HAP-1 (cell line): ENCODE measurements around the gene SORCS2.

Experiments
- DNase-seq, 2 experiments: peaks; one replicate each; pipeline ENCODE4 v3.0.0-alpha.2; 2016 to 2020; ENCODE audit warnings: low spot score in 2 of 2
- H3K27me3 ChIP-seq: fragments of 250-450 bp; sonication (Bioruptor Pico); 2 replicates; pipeline ENCODE4 v1.5.1; 2020; ENCODE audit warnings: low read depth, mild to moderate bottlenecking, moderate library complexity
- H3K36me3 ChIP-seq: fragments of 250-450 bp; sonication (Bioruptor Pico); replicated peaks from 2 replicates; pipeline ENCODE4 v1.5.1; 2020; ENCODE audit warnings: mild to moderate bottlenecking
- H3K4me1 ChIP-seq: fragments of 250-450 bp; sonication (Bioruptor Pico); 2 replicates; pipeline ENCODE4 v1.5.1; 2020; ENCODE audit warnings: mild to moderate bottlenecking
- H3K4me3 ChIP-seq: fragments of 250-450 bp; sonication (Bioruptor Pico); 2 replicates; pipeline ENCODE4 v1.5.1; 2020; ENCODE audit warnings: mild to moderate bottlenecking, moderate library complexity
- H3K9me3 ChIP-seq: fragments of 250-450 bp; sonication (Bioruptor Pico); 2 replicates; pipeline ENCODE4 v1.5.1; 2020; ENCODE audit warnings: mild to moderate bottlenecking, moderate library complexity
- in situ Hi-C: fragments of 300-500 bp; cut with MboI; formaldehyde crosslinking; loops from 3 replicates; pipeline ENCODE4 v1.14.3; 2020; ENCODE audit warnings: low sequenced_read_pairs, inconsistent platforms, mixed read lengths

Gene SORCS2

DNA sequence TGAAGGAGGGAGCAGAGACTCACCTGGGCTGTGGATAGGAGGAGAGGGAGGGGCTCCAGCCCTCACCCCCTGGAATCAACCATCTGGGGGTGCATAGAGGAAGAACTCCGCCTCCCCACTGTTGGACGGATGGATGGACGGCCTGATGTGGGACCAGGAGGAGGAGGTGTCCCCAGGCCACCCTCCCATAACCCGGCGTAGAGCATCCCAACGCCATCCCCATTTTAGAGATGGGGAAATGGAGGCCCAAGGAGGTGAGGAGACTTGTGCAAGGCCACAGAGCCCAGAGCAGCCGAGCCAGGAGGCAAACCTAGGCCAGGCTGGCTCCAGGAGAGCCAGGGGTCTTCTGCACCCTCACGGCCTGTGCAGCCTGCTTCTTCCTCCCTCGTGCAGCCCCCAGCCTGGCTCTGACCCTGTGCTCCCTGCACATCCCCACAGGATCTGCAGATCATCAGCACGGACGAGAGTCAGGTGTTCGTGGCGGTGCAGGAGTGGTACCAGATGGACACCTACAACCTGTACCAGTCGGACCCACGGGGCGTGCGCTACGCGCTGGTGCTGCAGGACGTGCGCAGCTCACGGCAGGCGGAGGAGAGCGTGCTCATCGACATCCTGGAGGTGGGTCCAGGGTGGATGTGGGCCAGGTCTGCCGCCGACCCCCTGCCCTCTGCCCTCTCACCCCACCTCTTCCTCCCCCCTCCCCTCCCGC is 483.4 kb downstream of the SORCS2 start:
- H3K4me1 ChIP-seq: no peaks in the 10 kb centered on the region
- H3K9me3 ChIP-seq: no peaks in the 10 kb centered on the region
- DNase-seq: no peak
- no peaks in the 10 kb centered on the region for H3K36me3 ChIP-seq
- in situ Hi-C loops: no loop called here
- H3K27me3 ChIP-seq: peaks cover 17% of the 10 kb centered on the region
- no peak overlapping the region for H3K4me3 ChIP-seq

DNA sequence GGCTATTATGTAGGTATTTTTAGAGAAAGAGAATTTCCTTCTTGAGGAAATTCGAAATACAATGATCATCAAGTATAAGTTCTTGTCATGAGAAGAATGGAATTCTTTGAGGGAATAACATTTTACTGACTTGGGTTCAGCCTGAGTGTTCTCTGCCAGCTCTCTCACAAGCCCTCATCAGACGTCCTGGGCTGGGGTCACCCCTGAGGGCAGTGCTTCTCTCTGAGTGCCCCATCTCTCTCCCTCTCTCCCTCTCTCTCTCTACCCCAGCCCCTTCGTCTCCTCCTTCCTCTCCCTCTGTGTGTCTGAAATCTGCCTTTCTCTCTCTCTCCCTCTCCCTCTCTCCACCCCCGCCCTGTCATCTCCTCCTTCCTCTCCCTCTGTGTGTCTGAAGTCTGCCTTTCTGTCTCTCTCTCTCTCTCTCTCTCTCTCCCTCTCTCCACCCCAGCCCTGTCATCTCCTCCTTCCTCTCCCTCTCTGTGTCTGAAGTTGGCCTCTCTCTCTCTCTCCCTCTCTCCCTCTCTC is 484.1 kb downstream of the SORCS2 start:
- no peaks in the 10 kb centered on the region for H3K9me3 ChIP-seq
- no peak overlapping the region for H3K4me3 ChIP-seq
- peaks cover 16% of the 10 kb centered on the region for H3K27me3 ChIP-seq
- DNase-seq: no peak
- H3K36me3 ChIP-seq: no peaks in the 10 kb centered on the region
- in situ Hi-C loops: no loop called here
- no peaks in the 10 kb centered on the region for H3K4me1 ChIP-seq

DNA sequence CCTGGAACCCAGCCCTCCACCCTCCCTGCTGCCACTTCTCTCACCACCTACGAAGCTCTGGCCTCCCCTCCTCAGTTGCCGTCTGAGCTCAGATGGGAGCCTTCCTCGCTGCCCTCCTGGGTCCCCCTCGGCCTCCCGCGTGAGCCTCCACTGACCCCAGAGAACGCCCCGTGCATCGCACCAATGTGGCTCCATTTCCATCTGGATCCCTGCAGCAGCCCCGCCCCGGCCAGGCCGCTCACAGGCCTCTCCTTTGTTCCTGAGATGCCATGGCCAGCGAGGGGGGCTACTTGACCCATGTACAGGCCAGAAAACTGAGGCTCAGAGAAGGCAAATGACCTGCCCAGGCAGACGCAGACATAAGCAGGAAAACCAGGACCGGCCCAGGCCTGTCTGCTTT is 484.7 kb downstream of the SORCS2 start:
- in situ Hi-C loops: no loop called here

DNA sequence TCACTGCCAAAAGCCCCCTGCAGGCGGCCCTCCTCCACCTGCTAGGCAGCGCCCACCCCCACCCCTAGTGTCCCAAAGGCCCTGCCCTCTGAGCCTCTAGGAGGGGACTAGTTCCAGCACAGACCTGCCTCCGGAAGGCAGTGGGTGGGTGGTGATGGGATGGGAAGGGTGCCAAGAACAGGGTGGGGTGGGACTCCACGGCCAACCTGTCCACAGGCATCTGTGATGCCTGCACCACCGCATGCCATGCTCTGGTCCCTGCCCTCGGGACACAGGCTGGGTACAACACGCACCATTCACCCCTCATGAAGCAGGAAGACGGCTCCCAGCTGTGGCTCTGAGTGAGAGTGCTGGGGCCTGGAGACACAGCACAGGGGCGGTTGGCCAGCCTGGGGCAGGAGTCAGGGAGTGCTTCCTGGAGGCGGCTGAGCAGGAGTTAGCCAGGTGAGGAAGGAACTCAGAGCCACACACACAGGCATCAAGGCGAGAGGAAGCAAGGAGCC is 485.5 kb downstream of the SORCS2 start:
- H3K27me3 ChIP-seq: peaks cover 12% of the 10 kb centered on the region
- H3K36me3 ChIP-seq: no peaks in the 10 kb centered on the region
- DNase-seq: no peak
- no peak overlapping the region for H3K4me3 ChIP-seq
- in situ Hi-C loops: no loop called here
- H3K9me3 ChIP-seq: no peaks in the 10 kb centered on the region
- H3K4me1 ChIP-seq: no peaks in the 10 kb centered on the region

More for the DNA sequence above, 484.7 kb downstream of the SORCS2 start:
- H3K4me3 ChIP-seq: no peak overlapping the region
- no peaks in the 10 kb centered on the region for H3K4me1 ChIP-seq
- DNase-seq: no peak
- H3K27me3 ChIP-seq: peaks cover 14% of the 10 kb centered on the region
- no peaks in the 10 kb centered on the region for H3K9me3 ChIP-seq
- H3K36me3 ChIP-seq: no peaks in the 10 kb centered on the region

DNA sequence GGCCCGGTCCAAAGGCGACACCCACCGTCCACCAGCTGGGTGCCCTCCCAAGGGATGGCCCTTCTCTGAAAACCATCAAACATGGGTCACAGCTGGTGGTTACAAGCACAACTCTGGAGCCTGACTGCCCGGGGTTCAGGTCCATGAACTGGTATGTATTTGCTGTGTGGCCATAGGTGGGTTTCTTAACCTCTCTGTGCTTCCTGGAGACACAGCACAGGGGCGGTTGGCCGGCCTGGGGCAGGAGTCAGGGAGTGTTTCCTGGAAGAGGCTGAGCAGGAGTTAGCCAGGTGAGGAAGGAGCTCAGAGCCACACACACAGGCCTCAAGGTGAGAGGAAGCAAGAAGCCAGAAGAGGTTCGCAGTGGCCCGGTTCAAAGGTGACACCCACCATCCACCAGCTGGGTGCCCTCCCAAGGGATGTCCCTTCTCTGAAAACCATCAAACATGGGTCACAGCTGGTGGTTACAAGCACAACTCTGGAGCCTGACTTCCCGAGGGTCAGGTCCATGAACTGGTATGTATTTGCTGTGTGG is 486.0 kb downstream of the SORCS2 start:
- in situ Hi-C loops: no loop called here
- H3K36me3 ChIP-seq: no peaks in the 10 kb centered on the region
- no peaks in the 10 kb centered on the region for H3K9me3 ChIP-seq
- peaks cover 6% of the 10 kb centered on the region for H3K27me3 ChIP-seq
- no peaks in the 10 kb centered on the region for H3K4me1 ChIP-seq
- DNase-seq: no peak
- no peak overlapping the region for H3K4me3 ChIP-seq

DNA sequence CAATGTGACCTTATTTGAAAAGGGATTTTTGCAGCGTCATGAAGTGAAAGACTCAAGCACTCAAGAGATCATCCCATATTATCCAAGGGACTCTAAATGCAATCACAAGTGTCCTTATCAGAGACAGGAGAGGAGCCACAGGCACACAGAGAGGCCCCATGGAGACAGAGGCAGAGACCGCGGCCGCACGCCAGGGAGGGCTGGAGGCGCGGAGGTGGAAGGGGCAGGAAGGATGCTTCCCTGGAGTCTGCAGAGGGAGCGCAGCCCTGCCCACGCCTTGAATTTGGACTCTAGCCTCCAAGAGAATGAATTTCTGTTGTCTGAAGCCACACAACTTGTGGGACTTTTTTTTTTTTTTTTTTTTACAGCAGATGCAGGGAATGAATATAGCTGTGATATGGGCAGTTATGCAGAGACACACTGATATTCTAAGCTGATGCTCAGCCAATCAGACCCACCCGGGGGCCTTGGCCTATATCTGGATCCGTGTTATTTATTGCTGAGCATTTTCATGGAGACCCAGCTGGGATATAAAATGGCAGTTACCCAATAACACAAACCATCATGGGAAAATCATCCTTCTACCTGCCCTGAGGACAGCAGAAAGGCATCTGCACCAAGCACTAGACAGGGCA is 487.2 kb downstream of the SORCS2 start:
- Histone ChIP-seq H3K4me1 (no peaks in the 10 kb centered on the region), H3K4me3 (no peak overlapping the region), H3K27me3 (peaks cover 6% of the 10 kb centered on the region), H3K36me3 (no peaks in the 10 kb centered on the region), H3K9me3 (no peaks in the 10 kb centered on the region)
- in situ Hi-C loops: no loop called here
- no peak for DNase-seq

DNA sequence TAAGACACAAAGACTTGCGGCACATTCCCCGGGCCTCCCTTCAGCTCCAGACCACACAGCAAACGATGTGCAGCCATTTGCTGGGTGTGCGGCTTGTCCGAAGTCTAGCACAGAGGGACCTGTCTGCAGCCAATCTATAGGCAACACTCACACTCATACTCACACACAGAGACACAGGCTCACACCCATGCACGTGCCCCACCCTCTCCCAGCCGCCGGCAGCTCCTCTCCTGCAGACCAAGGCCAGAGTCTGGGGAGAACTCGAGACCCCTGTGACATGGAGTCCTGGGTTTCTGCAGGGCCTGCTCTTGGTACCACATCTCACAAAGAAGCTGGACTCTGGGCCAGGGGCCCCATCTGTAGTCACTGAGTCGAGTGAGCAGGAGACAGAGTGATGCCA is 487.8 kb downstream of the SORCS2 start:
- H3K4me1 ChIP-seq: no peaks in the 10 kb centered on the region
- H3K36me3 ChIP-seq: no peaks in the 10 kb centered on the region
- no peaks in the 10 kb centered on the region for H3K9me3 ChIP-seq
- H3K27me3 ChIP-seq: peaks cover 9% of the 10 kb centered on the region
- DNase-seq: no peak
- no peak overlapping the region for H3K4me3 ChIP-seq
- in situ Hi-C loops: no loop called here

DNA sequence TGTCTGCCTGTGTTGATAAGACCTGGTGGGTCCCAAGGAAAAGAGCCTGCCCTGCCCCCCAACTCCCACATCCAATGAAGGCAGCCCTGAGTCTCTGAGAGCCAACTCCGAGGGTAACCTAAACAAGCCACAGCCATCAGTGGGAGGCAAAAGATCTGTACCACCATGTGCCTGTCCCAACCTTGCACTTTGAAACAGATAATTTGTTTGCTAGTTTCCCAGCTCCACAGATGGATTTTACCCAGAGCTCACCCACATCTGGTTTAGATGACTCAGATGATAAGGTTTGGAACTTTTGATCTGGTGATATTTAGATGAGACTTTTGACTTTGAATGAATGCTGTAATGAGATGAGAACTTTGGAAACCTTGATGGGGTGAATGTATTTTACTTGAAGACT is 488.4 kb downstream of the SORCS2 start:
- Histone ChIP-seq H3K9me3 (no peaks in the 10 kb centered on the region), H3K4me3 (no peak overlapping the region), H3K36me3 (no peaks in the 10 kb centered on the region), H3K4me1 (no peaks in the 10 kb centered on the region), H3K27me3 (peaks cover 11% of the 10 kb centered on the region)
- in situ Hi-C loops: no loop called here
- no peak for DNase-seq

DNA sequence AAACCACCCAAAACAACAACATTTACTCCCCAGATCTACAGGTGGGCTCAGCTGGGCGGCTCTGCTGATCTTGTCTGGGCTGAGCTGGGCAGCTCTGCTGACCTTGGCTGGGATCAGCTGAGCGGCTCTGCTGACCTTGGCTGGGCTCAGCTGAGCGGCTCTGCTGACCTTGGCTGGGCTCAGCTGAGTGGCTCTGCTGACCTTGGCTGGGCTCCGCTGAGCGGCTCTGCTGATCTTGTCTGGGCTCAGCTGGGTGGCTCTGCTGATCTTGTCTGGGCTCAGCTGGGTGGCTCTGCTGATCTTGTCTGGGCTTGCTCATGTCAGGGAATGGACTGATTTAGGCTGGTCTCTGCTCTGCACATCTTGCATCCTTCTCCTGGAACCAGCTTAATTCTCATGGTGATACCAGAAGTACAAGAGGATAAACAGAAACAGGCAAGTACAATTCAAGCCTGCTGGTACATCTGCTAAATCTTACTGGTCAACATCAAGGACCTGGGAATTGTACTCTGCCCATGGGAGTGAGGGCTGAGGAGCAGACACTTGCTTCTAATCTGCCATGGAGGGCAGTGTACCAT is 490.9 kb downstream of the SORCS2 start:
- in situ Hi-C loops: no loop called here
- Histone ChIP-seq H3K36me3 (no peaks in the 10 kb centered on the region), H3K4me1 (no peaks in the 10 kb centered on the region), H3K9me3 (no peaks in the 10 kb centered on the region), H3K4me3 (no peak overlapping the region), H3K27me3 (peaks cover 15% of the 10 kb centered on the region)
- no peak for DNase-seq

DNA sequence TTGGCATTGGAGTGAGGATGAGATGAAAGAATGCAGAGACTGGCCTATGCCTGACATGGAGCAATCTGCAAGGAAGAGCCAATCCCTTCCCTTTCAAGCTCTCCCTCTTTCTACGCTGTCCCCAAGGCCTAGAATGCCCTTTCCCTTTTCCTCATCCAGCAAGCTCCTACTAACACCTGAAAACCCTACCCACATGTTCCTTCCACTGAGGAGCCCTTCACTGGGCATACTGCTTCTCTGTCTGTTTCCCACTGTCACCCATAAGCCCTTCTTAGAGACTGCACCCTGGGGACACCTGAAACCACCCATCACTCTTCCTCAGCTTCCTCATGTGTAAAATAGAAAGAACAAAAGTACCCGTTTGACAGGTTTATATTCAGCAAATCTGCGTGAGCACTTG is 492.0 kb downstream of the SORCS2 start:
- in situ Hi-C loops: no loop called here
- no peak for DNase-seq
- H3K36me3 ChIP-seq: no peaks in the 10 kb centered on the region
- no peaks in the 10 kb centered on the region for H3K4me1 ChIP-seq
- H3K4me3 ChIP-seq: no peak overlapping the region
- no peaks in the 10 kb centered on the region for H3K9me3 ChIP-seq
- peaks cover 15% of the 10 kb centered on the region for H3K27me3 ChIP-seq

DNA sequence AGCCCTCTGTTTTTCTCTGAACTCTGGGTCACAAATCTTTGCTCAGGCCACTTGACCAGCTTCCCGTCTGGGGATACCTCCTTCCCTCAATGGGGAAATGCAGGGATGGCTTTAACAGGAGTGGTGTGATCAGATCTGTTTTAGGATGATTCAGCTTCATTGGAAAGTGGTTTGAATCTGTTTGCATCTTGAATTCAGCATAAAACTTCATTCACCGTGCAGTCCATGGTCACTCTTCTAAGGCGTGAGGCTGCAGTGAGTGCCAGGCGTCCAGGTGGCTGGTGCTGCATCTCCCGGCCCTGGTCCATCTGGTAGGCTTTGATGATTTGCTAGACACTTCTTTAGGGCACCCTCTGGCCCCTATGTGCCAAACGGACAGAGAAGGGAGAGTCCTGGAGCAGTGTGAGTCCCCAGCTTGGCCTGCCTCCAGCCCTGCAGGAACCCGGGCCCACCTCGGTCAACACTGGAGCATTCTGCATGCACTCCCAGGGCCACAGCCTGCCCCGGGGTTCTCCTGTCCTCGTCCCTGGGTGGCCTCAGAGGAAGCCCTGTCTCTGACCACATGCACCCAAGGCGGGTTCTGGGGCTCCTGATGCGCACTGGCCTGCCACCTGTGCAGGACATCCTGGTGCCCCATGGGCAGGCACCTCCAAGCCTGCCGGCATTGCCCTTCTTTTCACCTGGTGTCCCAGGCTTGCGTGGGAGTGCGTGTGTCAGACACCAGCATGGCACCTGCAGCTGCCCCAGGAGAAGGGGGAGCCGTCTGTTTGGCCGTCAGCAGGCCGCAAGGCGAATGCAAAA is 493.9 kb downstream of the SORCS2 start:
- in situ Hi-C loops: no loop called here
- no peak for DNase-seq
- Histone ChIP-seq H3K36me3 (no peaks in the 10 kb centered on the region), H3K4me1 (no peaks in the 10 kb centered on the region), H3K9me3 (no peaks in the 10 kb centered on the region), H3K4me3 (no peak overlapping the region), H3K27me3 (peaks cover 13% of the 10 kb centered on the region)

DNA sequence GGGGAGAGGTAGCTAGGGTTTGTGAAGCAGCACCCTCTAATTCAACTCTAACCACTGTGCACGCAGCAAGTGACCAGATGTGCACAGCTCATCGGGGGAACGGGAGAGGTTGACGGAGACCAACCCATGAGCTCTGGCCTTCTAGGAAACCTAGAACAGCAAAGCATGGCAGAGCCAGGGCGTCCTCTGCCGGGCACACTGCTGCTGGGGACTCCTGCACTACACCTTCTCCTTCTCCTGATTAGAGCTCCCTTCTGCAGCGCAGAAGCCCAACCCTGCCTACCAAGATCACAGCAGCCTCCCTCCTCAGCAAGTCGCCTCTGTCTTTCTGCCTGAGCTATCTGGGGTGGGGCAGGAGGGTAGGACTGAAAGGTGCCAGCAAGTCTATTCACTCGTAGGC is 494.7 kb downstream of the SORCS2 start:
- no peak for DNase-seq
- Histone ChIP-seq H3K27me3 (peaks cover 13% of the 10 kb centered on the region), H3K36me3 (no peaks in the 10 kb centered on the region), H3K4me3 (no peak overlapping the region), H3K9me3 (no peaks in the 10 kb centered on the region), H3K4me1 (no peaks in the 10 kb centered on the region)
- in situ Hi-C loops: no loop called here

DNA sequence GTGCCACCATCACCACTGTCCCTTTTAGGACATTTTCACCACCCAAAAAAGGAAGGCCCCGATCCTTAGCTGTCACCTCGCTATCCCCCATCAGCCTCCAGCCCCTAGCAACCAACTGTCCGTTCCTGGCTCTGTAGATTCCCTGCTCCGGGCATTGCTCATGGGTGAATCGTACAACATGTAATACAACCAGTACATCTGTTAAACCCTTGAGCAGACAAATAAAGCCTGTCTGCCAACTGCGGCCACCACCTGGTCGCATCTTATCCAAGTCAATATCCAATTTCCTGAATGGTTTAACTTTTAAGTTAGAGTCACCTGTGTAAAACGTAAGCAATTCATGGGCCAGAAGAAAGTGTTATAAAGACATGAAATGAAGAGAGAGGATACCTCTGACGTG is 495.5 kb downstream of the SORCS2 start:
- H3K4me3 ChIP-seq: no peak overlapping the region
- H3K9me3 ChIP-seq: no peaks in the 10 kb centered on the region
- peaks cover 9% of the 10 kb centered on the region for H3K27me3 ChIP-seq
- no peaks in the 10 kb centered on the region for H3K4me1 ChIP-seq
- H3K36me3 ChIP-seq: no peaks in the 10 kb centered on the region
- no peak for DNase-seq
- in situ Hi-C loops: no loop called here
